ENCODE measurements around the gene HYI. TPM values are rescaled to one million over a fixed set of nuclear protein-coding genes. Genes with fewer than 3 reads are reported as not detected.

HYI gene
- total RNA-seq, result 63.2 and 71.1 TPM in 2 replicates

GRCh38 chr1:43453442-43454269 is at the start of gene HYI:
TSS of gene HYI (minus strand) at chr1:43453931. CDS start at chr1:43453793, 138 bp downstream.

Other genes with a start within 250 kb of the HYI start
- gene TMEM125, start 183.9 kb downstream of the HYI start, total RNA-seq, result not detected in 2 replicates
- gene C1orf210, start 168.3 kb downstream of the HYI start, total RNA-seq, result not detected in 2 replicates
- 0.34 and 1.2 TPM in 2 replicates for gene TIE1, start 152.9 kb downstream of the HYI start, total RNA-seq
- under 0.01 TPM in 1 of 2 replicates, not detected in the other for gene MPL, start 116.1 kb downstream of the HYI start, total RNA-seq
- 183 and 220 TPM in 2 replicates for gene CDC20, start 95.0 kb downstream of the HYI start, total RNA-seq
- gene ELOVL1, start 85.9 kb downstream of the HYI start, total RNA-seq, result 107 and 116 TPM in 2 replicates
- gene MED8, start 64.1 kb downstream of the HYI start, total RNA-seq, result 71.8 and 72.6 TPM in 2 replicates
- gene SZT2, start 64.0 kb downstream of the HYI start, total RNA-seq, result 9.8 and 12.3 TPM in 2 replicates
- 54.3 and 56.8 TPM in 2 replicates for gene PTPRF, start 77.0 kb upstream of the HYI start, total RNA-seq
- gene KDM4A, start 196.2 kb upstream of the HYI start, total RNA-seq, result 17.1 and 19.0 TPM in 2 replicates

Data from bronchus fibroblast of lung (primary cell).